Naive thymus-derived CD4-positive, alpha-beta T cell (primary cell): Measurements from ENCODE around the gene ATP6V1G3. TPM values are rescaled to one million over a fixed set of nuclear protein-coding genes. Genes with fewer than 3 reads are reported as not detected.
"Not testable (repeated sequence)": the region's sequence is repeated elsewhere in the genome, so short reads cannot be mapped to it uniquely, and the experiment has no call there.

Experiments used
- ATAC-seq: fragments of 150-1000 bp; cut with Tn5 transposase; 2 replicates; pipeline ENCODE4 v1.10.0; 2021; ENCODE audit warnings: mild to moderate bottlenecking, moderate library complexity
- CTCF ChIA-PET: fragments of 350-600 bp; sonication (Branson Sonifier 250); formaldehyde crosslinking; loops from one replicate; lab custom pipeline; 2021; ENCODE audit warnings: antibody characterized with exemption; lab: Charles Lee
- POLR2A ChIA-PET: fragments of 350-600 bp; sonication (Branson Sonifier 250); formaldehyde crosslinking; loops from one replicate; lab custom pipeline; 2021; ENCODE audit warnings: antibody characterized with exemption, inconsistent platforms; lab: Charles Lee
- DNase-seq, 9 donors: peaks; one replicate each; pipeline versions ENCODE4 v3.0.0 to v3.0.0-alpha.2; 2020 to 2022; ENCODE audit warnings: mixed read lengths in 1 of 9
- H3K27ac ChIP-seq: one replicate; pipeline ENCODE4 v1.7.0; 2013; ENCODE audit warnings: mild to moderate bottlenecking, low read depth, low read length, moderate library complexity
- H3K27me3 ChIP-seq, 2 donors: one replicate each; pipeline ENCODE4 v1.7.0; 2013; ENCODE audit warnings: low read length in 2 of 2, mild to moderate bottlenecking in 2 of 2, moderate library complexity in 2 of 2; ENCODE audit not compliant: control insufficient read depth in 2 of 2, insufficient read depth in 2 of 2
- H3K36me3 ChIP-seq, 3 experiments: 1 replicate in 2 of 3; 2 replicates in 1 of 3; pipeline ENCODE4 v1.7.0; 2013; ENCODE audit warnings: low read length in 3 of 3, mild to moderate bottlenecking in 3 of 3, moderate library complexity in 1 of 3; ENCODE audit not compliant: insufficient read depth in 3 of 3, control insufficient read depth in 2 of 3
- H3K4me1 ChIP-seq, 2 donors: one replicate each; pipeline ENCODE4 v1.7.0; 2013; ENCODE audit warnings: low read length in 2 of 2, mild to moderate bottlenecking in 2 of 2, moderate library complexity in 1 of 2; ENCODE audit not compliant: control insufficient read depth in 2 of 2, insufficient read depth in 2 of 2
- H3K4me3 ChIP-seq: 2 replicates; pipeline ENCODE4 v1.7.0; 2013; ENCODE audit warnings: mild to moderate bottlenecking, low read length
- H3K9me3 ChIP-seq, 3 experiments: 1 replicate in 2 of 3; 2 replicates in 1 of 3; pipeline ENCODE4 v1.7.0; 2013; ENCODE audit warnings: low read length in 3 of 3; ENCODE audit not compliant: control insufficient read depth in 2 of 3
- H3K27ac Mint-ChIP-seq, 9 donors: one replicate each; pipeline ENCODE4 v1.8.0; 2020 to 2022; ENCODE audit warnings: mixed read lengths in 9 of 9, mild to moderate bottlenecking in 8 of 9, moderate library complexity in 5 of 9, inconsistent platforms in 2 of 9
- H3K27me3 Mint-ChIP-seq, 5 donors: one replicate each; pipeline ENCODE4 v1.8.0; 2021 to 2022; ENCODE audit warnings: mixed read lengths in 5 of 5, mild to moderate bottlenecking in 1 of 5
- H3K36me3 Mint-ChIP-seq, 5 donors: one replicate each; pipeline ENCODE4 v1.8.0; 2020 to 2022; ENCODE audit warnings: mixed read lengths in 5 of 5, mild to moderate bottlenecking in 3 of 5, inconsistent platforms in 1 of 5
- H3K4me1 Mint-ChIP-seq, 7 donors: one replicate each; pipeline ENCODE4 v1.8.0; 2020 to 2022; ENCODE audit warnings: mixed read lengths in 7 of 7, mild to moderate bottlenecking in 3 of 7, inconsistent platforms in 1 of 7
- H3K4me3 Mint-ChIP-seq, 10 donors: one replicate each; pipeline ENCODE4 v1.8.0; 2020 to 2022; ENCODE audit warnings: mild to moderate bottlenecking in 10 of 10, mixed read lengths in 10 of 10, moderate library complexity in 6 of 10, inconsistent platforms in 2 of 10
- H3K9me3 Mint-ChIP-seq, 11 donors: one replicate each; pipeline ENCODE4 v1.8.0; 2020 to 2022; ENCODE audit warnings: mixed read lengths in 11 of 11, mild to moderate bottlenecking in 4 of 11, inconsistent platforms in 1 of 11, moderate library complexity in 1 of 11
- intact Hi-C, 2 donors: fragments of 100-400 bp; cut with micrococcal nuclease; formaldehyde crosslinking; loops; one replicate each; pipeline ENCODE4 v1.15.1; 2023
- polyA plus RNA-seq, 2 donors: library from polyadenylated mRNA; unstranded; fragments of 300-500 nt; fragmentation: Illumina TruSeq; gene quantifications; one replicate each; pipeline ENCODE4 v1.2.3, GENCODE V29; 2021
- total RNA-seq, 6 experiments: library from RNA in 5 of 6; stranded (reverse) in 5 of 6; gene quantifications; 1 replicate in 5 of 6; 2 replicates in 1 of 6; pipeline ENCODE4 v1.2.3 and lab custom pipeline; 2021 to 2026

The ATP6V1G3 gene, protein sequence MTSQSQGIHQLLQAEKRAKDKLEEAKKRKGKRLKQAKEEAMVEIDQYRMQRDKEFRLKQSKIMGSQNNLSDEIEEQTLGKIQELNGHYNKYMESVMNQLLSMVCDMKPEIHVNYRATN
- total RNA-seq: not detected
- polyA plus RNA-seq: not detected
- not detected for total RNA-seq (lab: John Stamatoyannopoulos, UW)

DNA sequence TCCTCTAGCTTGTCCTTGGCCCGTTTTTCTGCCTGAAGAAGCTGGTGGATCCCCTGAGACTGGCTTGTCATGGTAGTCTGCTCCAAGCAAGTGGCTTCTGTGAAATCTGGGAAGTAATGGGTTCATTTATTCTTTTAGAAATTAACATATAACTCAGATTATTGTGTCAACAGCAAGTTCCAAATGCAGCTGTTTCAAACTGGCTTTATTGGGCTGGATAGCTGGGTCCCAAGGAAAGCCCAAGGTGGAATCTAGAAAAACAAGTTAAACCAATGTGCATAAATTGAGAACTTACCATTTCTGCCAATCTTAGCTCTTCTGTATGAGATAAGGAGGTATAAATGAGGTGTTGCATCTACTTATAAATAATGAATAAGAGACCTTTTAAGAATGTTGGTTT is at the start of gene ATP6V1G3:
ATP6V1G3 (minus strand) TSS at position 101 of the 400 bp plus-strand sequence; CDS start at position 71, 30 bp downstream.
- no peaks in the 10 kb centered on the region for H3K27me3 Mint-ChIP-seq
- Histone ChIP-seq H3K36me3 (no peaks in the 10 kb centered on the region), H3K27ac (peak within 1 kb of the TSS; percentile 43), H3K4me1 (peaks cover 12 to 33% of the 10 kb centered on the region in 2 donors), H3K4me3 (no peak within 1 kb of the TSS), H3K27me3 (no peaks in the 10 kb centered on the region), H3K9me3 (no peaks in the 10 kb centered on the region)
- H3K4me1 Mint-ChIP-seq: peaks cover 44 to 91% (median 79%) of the 10 kb centered on the region in 7 donors
- peaks cover 0 to 2% (median 0%) of the 10 kb centered on the region in 5 donors for H3K36me3 Mint-ChIP-seq
- no peaks in the 10 kb centered on the region for H3K9me3 Mint-ChIP-seq
- intact Hi-C loops: loop anchor here in 1 of 2 donors (1.0 kb wide), 1 partner anchor 8 kb away; no protein-coding TSS in a partner anchor
- H3K4me3 Mint-ChIP-seq: peak within 1 kb of the TSS in 7 of 10 donors; percentile 10 to 76 (median 73)
- ChIA-PET POLR2A (interaction anchor here (0.6 to 3.7 kb wide), 13 partner anchors 9 to 166 kb away, joined by 3 to 12 read pairs (median 3); no protein-coding TSS in a partner anchor), CTCF (interaction anchor here (0.8 to 1.3 kb wide), 2 partner anchors 16 to 70 kb away, joined by 3 read pairs; no protein-coding TSS in a partner anchor)
- no peak for DNase-seq
- H3K27ac Mint-ChIP-seq: peak within 1 kb of the TSS in 8 of 9 donors; percentile 47 to 91 (median 86)
- no peak for ATAC-seq

DNA sequence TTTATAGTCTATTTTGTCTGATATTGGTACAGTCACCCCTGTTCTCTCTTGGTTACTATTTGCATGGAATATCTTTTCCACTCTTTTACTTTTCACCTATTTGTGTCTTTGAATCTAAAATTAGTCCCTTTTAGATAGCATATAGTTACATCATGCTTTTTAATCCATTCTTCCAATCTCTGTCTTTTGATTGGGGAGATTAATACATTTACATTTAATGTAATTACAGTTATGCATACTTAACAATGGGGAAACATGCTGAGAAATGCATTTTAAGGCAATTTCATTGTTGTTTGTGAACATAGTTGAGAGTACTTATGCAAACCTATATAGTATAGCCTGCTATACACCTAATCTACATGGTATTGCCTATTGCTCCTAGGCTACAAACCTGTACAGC is 48.4 kb upstream of the ATP6V1G3 start:
- no peaks in the 10 kb centered on the region for H3K4me1 ChIP-seq
- no peak overlapping the region for H3K27ac ChIP-seq
- no peak for ATAC-seq
- peaks cover 5 to 60% (median 24%) of the 10 kb centered on the region in 11 donors for H3K9me3 Mint-ChIP-seq
- H3K9me3 ChIP-seq: peaks cover 0 to 10% (median 6%) of the 10 kb centered on the region in 3 experiments
- ChIA-PET POLR2A (interaction anchor here (0.7 to 1.5 kb wide), 2 partner anchors 9 to 72 kb away, joined by 3 to 5 read pairs; no protein-coding TSS in a partner anchor), CTCF (no interaction called here)
- intact Hi-C loops: loop anchor here in 1 of 2 donors (1.0 to 2.0 kb wide), 2 partner anchors 8 to 14 kb away; no protein-coding TSS in a partner anchor
- H3K4me3 ChIP-seq: no peak overlapping the region
- H3K27me3 ChIP-seq: no peaks in the 10 kb centered on the region
- H3K36me3 Mint-ChIP-seq: peaks cover 7 to 45% (median 14%) of the 10 kb centered on the region in 5 donors
- H3K27ac Mint-ChIP-seq: no peak overlapping the region
- peaks cover 0 to 15% (median 6%) of the 10 kb centered on the region in 7 donors for H3K4me1 Mint-ChIP-seq
- H3K4me3 Mint-ChIP-seq: no peak overlapping the region
- no peak for DNase-seq
- no peaks in the 10 kb centered on the region for H3K27me3 Mint-ChIP-seq
- H3K36me3 ChIP-seq: no peaks in the 10 kb centered on the region

DNA sequence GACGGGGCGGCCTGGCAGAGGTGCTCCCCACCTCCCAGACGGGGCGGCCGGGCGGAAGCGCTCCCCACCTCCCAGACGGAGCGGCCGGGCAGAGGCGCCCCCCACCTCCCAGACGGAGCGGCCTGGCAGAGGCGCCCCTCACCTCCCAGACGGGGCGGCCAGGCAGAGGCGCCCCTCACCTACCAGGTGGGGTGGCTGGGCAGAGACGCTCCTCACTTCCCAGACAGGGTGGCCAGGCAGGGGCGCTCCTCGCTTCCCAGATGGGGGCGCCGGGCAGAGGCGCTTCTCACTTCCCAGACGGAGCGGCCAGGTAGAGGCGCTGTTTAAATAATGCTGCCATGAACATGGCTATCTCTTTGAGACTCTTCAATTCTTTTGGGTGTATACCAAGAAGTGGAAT is 43.7 kb upstream of the ATP6V1G3 start:
- Histone ChIP-seq H3K4me3 (no peak overlapping the region), H3K27me3 (no peaks in the 10 kb centered on the region), H3K4me1 (no peaks in the 10 kb centered on the region), H3K9me3 (peaks cover 0 to 12% (median 4%) of the 10 kb centered on the region in 3 experiments), H3K36me3 (no peaks in the 10 kb centered on the region), H3K27ac (no peak overlapping the region)
- Mint-ChIP-seq H3K27me3 (no peaks in the 10 kb centered on the region), H3K27ac (peak overlapping the region in 1 of 9 donors; percentile 65), H3K36me3 (peaks cover 7 to 42% (median 15%) of the 10 kb centered on the region in 5 donors), H3K4me3 (no peak overlapping the region), H3K4me1 (peaks cover 0 to 20% (median 6%) of the 10 kb centered on the region in 7 donors), H3K9me3 (peaks cover 10 to 44% (median 21%) of the 10 kb centered on the region in 11 donors)
- ATAC-seq: no peak
- ChIA-PET CTCF (no interaction called here), POLR2A (no interaction called here)
- DNase-seq: no peak
- intact Hi-C loops: no loop called here

DNA sequence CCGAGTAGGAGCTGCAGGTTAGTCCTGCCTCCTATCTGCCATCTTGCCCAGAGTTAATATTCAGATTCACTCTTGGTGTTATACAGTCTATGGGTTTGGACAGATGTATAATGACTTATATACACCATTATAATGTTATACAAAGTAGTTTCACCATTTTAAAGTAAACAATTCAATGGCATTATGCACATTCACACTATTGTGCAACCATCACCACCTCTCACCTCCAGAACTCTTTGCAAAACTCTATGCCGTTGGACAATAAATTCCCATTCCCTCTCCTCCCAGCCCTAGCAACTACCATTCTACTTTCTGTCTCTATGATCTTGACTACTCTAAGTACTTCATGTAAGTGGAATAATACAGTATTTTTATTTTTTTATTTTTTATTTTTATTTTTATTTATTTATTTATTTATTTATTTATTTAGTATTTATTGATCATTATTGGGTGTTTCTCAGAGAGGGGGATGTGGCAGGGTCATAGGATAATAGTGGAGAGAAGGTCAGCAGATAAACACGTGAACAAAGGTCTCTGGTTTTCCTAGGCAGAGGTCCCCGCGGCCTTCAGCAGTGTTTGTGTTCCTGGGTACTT is 42.8 kb upstream of the ATP6V1G3 start:
- H3K27ac ChIP-seq, H3K9me3 ChIP-seq, CTCF ChIA-PET, H3K4me3 Mint-ChIP-seq, H3K27ac Mint-ChIP-seq, H3K4me1 ChIP-seq, H3K4me3 ChIP-seq, H3K27me3 ChIP-seq, H3K27me3 Mint-ChIP-seq, ATAC-seq, intact Hi-C loops, H3K36me3 ChIP-seq, DNase-seq: not testable (repeated sequence)
- peaks cover 7 to 38% (median 13%) of the 10 kb centered on the region in 5 donors for H3K36me3 Mint-ChIP-seq
- H3K4me1 Mint-ChIP-seq: peaks cover 0 to 22% (median 4%) of the 10 kb centered on the region in 7 donors
- POLR2A ChIA-PET: interaction anchor here (0.8 kb wide), 1 partner anchor 23 kb away, joined by 3 read pairs; no protein-coding TSS in a partner anchor
- H3K9me3 Mint-ChIP-seq: peaks cover 8 to 37% (median 20%) of the 10 kb centered on the region in 11 donors

DNA sequence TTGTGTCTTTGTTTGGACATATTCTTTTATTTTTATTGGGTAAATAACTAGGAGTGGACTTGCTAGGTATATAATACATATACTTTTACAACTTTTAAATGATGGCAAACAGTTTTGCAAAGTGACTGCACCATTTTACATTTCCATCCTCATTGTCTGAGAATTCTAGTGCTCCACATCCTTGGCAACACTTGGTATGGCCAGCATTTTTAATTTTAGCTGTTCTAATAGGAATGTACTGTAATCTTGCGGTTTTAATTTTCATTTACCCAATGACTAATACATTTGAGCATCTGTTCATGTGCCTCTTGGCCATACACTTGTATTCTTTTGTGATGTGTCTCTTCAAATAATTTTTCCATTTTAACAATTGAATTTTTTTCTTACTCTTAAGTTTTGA is 37.0 kb upstream of the ATP6V1G3 start:
- POLR2A ChIA-PET: interaction anchor here (0.7 to 1.8 kb wide), 3 partner anchors 12 to 62 kb away, joined by 3 to 4 read pairs (median 3); partner anchors contain the start of gene PTPRC
- no peaks in the 10 kb centered on the region for H3K36me3 ChIP-seq
- no peaks in the 10 kb centered on the region for H3K27me3 ChIP-seq
- H3K4me1 Mint-ChIP-seq: peaks cover 0 to 36% (median 21%) of the 10 kb centered on the region in 7 donors
- intact Hi-C loops: loop anchor here in 1 of 2 donors (2.0 kb wide), 1 partner anchor 19 kb away; no protein-coding TSS in a partner anchor
- H3K4me1 ChIP-seq: no peaks in the 10 kb centered on the region
- no peak overlapping the region for H3K4me3 ChIP-seq
- CTCF ChIA-PET: no interaction called here
- H3K4me3 Mint-ChIP-seq: no peak overlapping the region
- peaks cover 5 to 22% (median 13%) of the 10 kb centered on the region in 11 donors for H3K9me3 Mint-ChIP-seq
- no peak for DNase-seq
- peaks cover 7 to 17% (median 10%) of the 10 kb centered on the region in 5 donors for H3K36me3 Mint-ChIP-seq
- no peaks in the 10 kb centered on the region for H3K27me3 Mint-ChIP-seq
- no peak for ATAC-seq
- H3K9me3 ChIP-seq: peaks cover 0 to 7% (median 0%) of the 10 kb centered on the region in 3 experiments
- no peak overlapping the region for H3K27ac ChIP-seq
- H3K27ac Mint-ChIP-seq: no peak overlapping the region

DNA sequence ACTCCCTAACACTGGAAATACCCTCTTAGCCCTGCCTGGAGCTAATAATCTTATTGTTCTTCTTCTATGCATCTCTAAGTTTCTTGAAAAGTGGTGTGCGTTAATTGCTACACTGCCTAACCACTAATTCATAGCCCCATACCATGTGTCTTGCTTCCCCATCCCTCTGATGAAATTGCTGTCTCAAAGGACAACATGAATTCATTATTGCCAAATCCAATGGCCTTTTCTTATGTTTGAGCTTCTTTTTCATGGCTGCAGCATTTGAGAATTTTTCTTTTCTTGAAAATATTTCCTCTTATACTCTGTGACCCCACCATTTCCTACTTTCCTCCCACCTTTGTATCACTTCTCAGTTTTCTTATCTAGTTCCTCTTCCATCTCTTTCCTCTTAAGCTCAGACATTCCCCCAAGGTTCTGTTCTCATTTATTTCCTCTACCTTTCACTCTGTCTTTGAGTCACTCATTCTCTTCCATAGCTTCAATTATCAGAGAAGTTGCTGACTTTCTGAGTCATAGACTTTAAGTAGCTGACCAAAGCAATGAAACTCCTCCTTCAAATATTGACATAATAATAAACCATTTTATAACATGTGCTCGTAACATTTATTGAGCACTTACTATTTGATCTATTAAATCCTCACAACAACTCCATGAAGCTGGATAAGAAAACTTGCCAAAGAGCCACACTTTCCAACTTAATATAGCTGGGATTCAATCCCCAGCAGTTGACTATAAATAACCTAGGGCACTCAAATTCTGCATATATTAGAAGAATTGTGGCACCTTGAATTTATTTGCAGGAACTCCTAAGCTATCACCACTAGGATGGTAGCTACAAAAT is 35.5 kb upstream of the ATP6V1G3 start:
- no peaks in the 10 kb centered on the region for H3K27me3 ChIP-seq
- H3K9me3 ChIP-seq: peaks cover 0 to 4% (median 0%) of the 10 kb centered on the region in 3 experiments
- Mint-ChIP-seq H3K9me3 (peaks cover under 1 to 11% (median 4%) of the 10 kb centered on the region in 11 donors), H3K27me3 (no peaks in the 10 kb centered on the region), H3K27ac (peak overlapping the region in 6 of 9 donors; percentile 9 to 74 (median 40)), H3K4me3 (peak overlapping the region in 1 of 10 donors; percentile 9), H3K4me1 (peaks cover 0 to 47% (median 26%) of the 10 kb centered on the region in 7 donors), H3K36me3 (peaks cover 0 to 7% (median 0%) of the 10 kb centered on the region in 5 donors)
- no peak overlapping the region for H3K4me3 ChIP-seq
- no peak overlapping the region for H3K27ac ChIP-seq
- POLR2A ChIA-PET: interaction anchor here (0.7 to 1.9 kb wide), 6 partner anchors 16 to 63 kb away, joined by 3 to 7 read pairs (median 3); partner anchors contain the start of gene PTPRC
- DNase-seq (no peak), ATAC-seq (no peak)
- CTCF ChIA-PET: interaction anchor here (1.0 kb wide), 1 partner anchor 44 kb away, joined by 3 read pairs; no protein-coding TSS in a partner anchor
- H3K4me1 ChIP-seq: no peaks in the 10 kb centered on the region
- H3K36me3 ChIP-seq: no peaks in the 10 kb centered on the region
- intact Hi-C loops: loop anchor here in 1 of 2 donors (2.0 kb wide), 2 partner anchors 13 to 21 kb away; no protein-coding TSS in a partner anchor
